Ecto neural progenitor cell (in vitro differentiated cells): Measurements from ENCODE around the gene CWH43.
"Not testable (repeated sequence)": the region's sequence is repeated elsewhere in the genome, so short reads cannot be mapped to it uniquely, and the experiment has no call there.

Experiments used
- DNase-seq: peaks from one replicate; pipeline ENCODE4 v3.0.0-alpha.2; 2018; ENCODE audit warnings: low spot score

CWH43 gene

DNA sequence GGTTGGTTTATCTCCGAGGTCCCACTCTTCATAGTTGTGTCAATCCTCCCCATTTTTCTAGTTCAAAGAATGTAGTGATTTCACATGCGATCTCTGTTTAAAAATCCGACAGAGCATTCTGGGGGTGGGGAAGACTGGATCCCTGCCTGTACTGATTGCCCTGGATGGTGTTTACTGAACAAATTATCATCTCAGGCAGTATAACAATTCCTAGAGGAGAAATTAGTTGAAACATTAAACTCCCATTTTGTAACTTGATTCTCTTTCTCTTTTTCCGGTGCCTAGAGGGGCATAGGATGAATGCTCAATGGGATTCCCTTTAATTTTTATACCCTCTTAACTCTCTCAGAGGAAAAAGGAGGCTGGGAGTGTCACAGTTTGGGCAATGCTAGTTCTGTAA, 10.0 kb upstream of the CWH43 start:
- no peak for DNase-seq

- no peak for DNase-seq
These were observed 6.0 kb upstream of the CWH43 start for GRCh38 chr4:48979914-48980579.

DNA sequence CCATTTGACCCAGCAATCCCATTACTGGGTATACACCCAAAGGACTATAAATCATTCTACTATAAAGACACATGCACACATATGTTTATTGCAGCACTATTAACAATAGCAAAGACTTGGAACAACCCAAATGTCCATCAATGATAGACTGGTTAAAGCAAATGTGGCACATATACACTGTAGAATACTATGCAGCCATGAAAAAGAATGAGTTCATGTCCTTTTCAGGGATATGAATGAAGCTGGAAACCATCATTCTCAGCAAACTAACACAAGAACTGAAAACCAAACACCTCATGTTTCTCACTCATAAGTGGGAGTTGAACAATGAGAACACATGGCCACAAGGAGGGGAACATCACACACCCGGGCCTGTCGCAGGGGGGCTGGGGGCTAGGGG, 2.1 kb upstream of the CWH43 start:
- not testable (repeated sequence) for DNase-seq

- no peak for DNase-seq
These were observed 486 bp upstream of the CWH43 start for GRCh38 chr4:48985602-48985975.

DNA sequence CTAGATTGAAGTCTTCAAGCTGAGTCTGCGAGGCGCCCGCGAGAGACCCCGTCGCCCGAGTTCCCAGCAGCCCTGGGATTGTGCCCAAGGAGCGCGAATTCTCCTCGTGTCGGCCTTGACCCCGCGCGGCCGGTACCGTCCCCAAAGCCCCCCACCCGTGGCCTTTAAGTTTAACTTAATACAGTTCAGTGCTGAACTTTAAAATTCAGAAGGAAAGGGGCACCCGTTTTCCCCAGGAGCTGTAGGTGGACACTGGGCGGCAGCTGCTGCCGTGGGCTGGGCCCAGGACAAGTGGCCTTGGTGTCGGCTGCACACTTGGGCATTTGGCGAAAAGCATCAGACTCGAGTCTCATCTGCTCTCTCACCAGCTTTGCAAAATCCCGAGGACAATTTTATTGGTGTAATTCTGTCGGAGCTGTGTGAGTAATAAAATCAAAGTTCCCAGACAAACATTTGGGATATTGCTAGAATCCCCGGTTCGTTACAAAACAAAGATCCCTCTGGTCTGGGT, 634 bp downstream of the CWH43 start:
- no peak for DNase-seq

DNA sequence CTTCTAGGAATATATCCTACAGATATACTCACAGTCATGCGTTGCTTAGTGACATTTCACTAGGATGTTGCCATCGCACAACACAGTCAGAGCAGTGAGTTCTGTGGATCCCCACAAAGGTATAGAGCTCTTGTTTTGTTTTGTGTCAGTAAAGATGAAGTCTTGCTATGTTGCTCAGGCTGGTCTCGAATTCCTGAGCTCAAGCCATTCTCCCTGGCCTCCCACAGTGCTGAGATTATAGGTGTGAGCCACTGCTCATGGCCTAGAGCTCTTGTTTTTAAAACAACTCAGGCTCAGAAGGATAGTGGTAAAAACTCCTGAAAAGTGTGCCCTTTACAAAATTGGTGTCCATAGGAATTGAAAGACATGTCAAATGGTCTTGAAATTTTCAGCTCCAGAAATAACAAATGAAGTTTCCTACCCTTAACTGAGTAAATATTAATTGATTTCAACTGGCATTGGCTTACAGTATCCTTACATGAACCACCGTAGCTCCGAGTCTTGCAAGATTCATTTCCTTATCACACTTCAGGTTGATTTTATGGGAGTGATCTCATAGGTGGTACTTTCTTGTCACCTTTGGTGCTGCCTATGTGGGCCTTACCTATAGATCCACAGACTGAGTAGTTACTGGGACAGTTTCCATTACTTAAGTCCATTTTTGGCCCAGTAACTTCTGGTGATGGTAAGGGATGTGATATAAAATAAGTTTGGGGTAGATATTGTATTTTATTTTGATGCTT, 3.6 kb downstream of the CWH43 start:
- DNase-seq: no peak

GRCh38 chr4:48991357-48991756, 5.3 kb downstream of the CWH43 start:
- no peak for DNase-seq

GRCh38 chr4:48997962-48998361, 11.9 kb downstream of the CWH43 start:
- no peak for DNase-seq

GRCh38 chr4:48998440-48998839, 12.4 kb downstream of the CWH43 start:
- DNase-seq: no peak

DNA sequence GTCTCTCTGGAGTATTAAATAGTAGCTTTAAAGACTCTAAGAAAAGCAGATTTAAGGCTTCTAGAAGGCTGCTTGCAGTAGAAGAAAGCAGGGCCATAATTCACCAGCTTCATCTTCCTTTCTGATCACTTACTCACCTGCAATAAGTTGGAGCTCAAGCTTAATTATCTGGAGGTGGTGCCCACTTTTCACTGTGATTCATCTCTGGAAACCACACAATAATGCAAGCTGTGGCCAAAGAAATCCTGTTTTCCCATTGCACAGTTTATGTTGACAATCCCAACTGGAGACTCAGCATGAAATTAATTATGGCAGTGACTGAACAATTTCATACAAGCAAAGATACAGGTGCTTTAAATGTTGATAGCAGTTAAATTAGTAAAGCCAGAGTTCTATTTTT, 14.7 kb downstream of the CWH43 start:
- DNase-seq: no peak

- no peak for DNase-seq
These were observed 16.9 kb downstream of the CWH43 start for GRCh38 chr4:49002931-49003330.

- no peak for DNase-seq
These were observed 32.7 kb downstream of the CWH43 start for GRCh38 chr4:49018718-49019295.

- DNase-seq: no peak
These were observed 46.5 kb downstream of the CWH43 start for GRCh38 chr4:49032440-49033161.

- no peak for DNase-seq
These were observed 50.5 kb downstream of the CWH43 start for GRCh38 chr4:49036528-49036927.

- DNase-seq: no peak
These were observed 58.2 kb downstream of the CWH43 start for GRCh38 chr4:49044270-49044669.

- no peak for DNase-seq
These were observed 72.2 kb downstream of the CWH43 start for GRCh38 chr4:49058306-49058705.

GRCh38 chr4:49063670-49064069, 77.6 kb downstream of the CWH43 start:
- no peak for DNase-seq

GRCh38 chr4:49072196-49072595, 86.1 kb downstream of the CWH43 start:
- not testable (repeated sequence) for DNase-seq

- DNase-seq: peak; percentile 44
These were observed 105.8 kb downstream of the CWH43 start for GRCh38 chr4:49091883-49092282.

DNA sequence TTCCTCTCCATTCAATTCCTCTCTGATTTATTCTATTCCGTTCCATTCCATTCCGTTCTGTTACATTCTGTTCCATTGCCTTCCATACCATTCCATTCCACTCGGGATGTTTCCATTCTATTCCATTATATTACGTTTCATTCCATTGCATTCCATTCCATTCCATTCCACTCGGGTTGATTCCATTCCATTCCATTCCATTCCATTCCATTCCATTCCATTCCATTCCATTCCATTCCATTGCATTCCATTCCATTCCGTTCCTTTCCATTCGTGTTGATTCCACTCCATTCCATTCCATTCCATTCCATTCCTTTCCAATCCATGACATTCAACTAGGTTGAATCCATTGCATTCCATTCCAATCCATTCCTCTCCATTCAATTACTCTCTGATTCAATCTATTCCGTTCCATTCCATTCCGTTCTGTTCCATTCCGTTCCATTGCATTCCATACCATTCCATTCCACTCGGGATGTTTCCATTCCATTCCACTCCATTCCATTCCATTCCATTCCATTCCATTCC, 106.6 kb downstream of the CWH43 start:
- DNase-seq: peak; percentile 43

- DNase-seq: not testable (repeated sequence)
These were observed 110.1 kb downstream of the CWH43 start for GRCh38 chr4:49096215-49096614.

GRCh38 chr4:49096627-49097026, 110.6 kb downstream of the CWH43 start:
- not testable (repeated sequence) for DNase-seq
